GM21381 (cell line): ENCODE measurements around the gene ECPAS.
"Not testable (repeated sequence)": the region's sequence is repeated elsewhere in the genome, so short reads cannot be mapped to it uniquely, and the experiment has no call there.

Experiments used
- ATAC-seq: cut with Tn5 transposase; IDR thresholded peaks from one replicate; pipeline ENCODE4 v1.9.1; 2021; ENCODE audit warnings: mild to moderate bottlenecking, moderate library complexity; ENCODE audit not compliant: unreplicated experiment

Gene ECPAS

DNA sequence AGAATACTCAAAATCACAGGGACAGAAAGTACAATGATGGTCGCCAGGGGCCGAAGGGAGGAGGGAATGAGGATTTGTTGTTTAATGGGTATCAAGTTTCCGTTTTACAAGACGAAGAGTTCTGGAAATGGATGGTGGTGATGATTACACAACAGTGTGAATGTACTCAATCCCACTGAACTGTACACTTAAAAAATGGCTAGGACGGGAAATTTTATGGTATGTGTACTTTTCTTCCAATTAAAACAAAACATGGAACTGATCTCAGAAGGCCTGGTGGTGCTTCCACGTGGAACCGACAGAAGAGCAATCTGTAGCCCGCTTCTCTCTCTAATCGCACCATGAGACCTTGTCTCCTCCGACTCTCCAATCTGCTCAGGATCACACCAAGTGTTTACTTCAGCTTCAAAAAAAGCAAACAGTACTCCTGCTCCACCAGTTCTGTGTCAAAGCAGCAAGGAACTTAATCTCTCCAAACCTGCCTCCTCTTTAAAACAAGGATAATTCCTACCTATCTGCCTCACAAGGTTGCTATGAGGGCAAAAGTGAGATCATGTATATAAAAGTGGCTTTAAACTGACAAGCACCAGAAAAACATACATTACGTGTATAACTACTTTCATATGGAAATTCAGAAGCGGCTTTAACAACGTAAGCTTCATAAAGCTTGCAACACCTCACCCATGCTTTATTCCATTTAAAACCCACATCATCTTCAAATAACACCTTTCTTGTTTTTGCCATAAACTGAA, 2.1 kb downstream of the ECPAS start:
- ATAC-seq = no peak

DNA sequence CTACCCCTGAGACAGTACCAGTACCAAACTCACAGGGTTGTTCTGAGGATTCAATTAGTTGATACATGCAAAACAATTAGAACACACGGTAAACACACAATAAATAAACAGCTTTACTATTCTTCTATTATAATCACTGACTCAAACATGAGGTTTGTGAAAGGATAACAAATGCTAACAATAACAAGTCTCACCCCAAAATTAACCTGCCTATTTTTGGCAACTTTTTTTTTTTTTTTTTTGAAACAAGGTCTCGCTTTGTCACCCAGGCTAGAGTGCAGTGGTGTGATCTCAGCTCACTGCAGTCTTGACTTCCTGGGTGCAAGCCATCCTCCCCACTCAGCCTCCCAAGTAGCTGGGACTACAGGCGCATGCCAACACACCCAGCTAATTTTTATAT, 6.5 kb downstream of the ECPAS start:
- ATAC-seq = no peak

DNA sequence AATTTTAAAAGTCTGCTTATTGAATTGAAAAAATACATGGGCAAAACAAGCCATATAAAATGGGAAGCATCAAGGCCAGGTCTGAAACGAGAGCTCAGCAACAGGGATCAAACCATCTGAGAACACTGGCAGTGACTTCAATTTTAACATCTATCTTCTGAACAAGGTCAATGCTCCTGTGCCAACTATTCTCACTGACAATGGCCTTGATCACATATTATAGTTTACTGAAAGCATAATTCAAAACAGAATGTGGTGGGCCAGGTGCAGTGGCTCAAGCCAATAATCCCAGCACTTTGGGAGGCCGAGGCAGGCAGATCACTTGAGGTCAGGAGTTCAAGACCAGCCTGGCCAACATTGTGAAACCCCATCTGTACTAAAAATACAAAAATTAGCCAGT, 9.0 kb downstream of the ECPAS start:
- no peak for ATAC-seq

- no peak for ATAC-seq
These were observed 9.8 kb downstream of the ECPAS start for GRCh38 chr9:111474385-111474784.

- no peak for ATAC-seq
These were observed 16.3 kb downstream of the ECPAS start for GRCh38 chr9:111467778-111468367.

DNA sequence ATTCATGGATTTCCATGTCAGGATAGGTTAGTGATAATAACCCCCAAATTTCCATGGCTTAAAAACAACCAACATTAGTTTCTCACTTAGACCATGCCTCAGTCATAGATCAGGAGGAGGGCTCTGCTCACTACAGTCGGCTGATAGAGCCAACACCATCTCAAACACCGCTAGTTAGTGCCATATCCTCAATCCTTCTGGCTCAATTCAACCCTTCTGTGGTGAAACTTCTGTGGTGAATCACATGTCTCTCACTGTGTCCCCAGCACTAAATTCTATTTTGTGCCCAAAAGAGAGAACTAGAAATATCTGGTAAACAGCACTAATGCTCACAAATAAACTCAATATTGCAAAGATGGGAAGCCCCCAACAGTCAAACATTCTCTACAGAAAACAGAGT, 21.1 kb downstream of the ECPAS start:
- ATAC-seq = no peak

DNA sequence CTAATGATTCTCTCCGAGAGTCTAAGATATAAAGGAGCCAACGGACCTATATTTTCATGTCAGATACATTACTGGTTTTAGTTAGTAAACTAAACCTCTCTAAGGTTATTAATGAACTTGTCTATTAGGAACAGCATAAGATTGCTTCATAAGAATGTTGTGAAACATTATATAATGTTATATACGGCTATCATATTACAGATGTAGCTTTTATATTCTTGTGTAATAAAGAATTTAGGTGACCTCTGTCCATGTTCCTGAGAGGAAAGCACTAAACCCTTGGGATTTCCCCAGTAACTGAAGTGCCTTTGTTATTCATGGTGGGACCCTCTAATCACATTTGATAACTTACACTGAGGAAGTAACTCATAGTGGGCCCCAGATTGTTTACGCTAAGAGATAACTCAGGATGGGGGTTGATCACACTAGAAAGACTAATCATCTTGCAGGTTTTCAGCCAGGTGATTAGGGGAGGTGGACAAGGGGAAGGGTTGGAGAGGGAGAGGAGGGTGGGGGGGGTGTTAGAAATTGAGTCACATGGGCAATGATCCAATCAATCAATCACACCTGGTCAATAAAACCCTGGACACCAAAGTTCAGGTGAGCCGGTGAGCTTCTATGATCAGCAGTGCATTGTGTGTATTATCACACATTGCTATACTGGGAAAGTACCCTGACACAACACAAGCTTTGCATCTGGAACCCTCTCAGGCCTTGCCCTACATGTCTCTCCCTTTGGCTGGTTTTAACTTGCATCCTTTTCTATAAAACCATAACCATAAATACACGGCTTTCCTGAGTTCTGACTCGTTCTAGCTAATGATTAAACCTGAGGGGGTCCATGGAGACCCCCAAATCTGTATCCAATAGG, 25.8 kb downstream of the ECPAS start:
- no peak for ATAC-seq

- ATAC-seq = no peak
These were observed 27.7 kb downstream of the ECPAS start for GRCh38 chr9:111456529-111456928.

GRCh38 chr9:111455638-111456037, 28.5 kb downstream of the ECPAS start:
- no peak for ATAC-seq

GRCh38 chr9:111454751-111455150, 29.4 kb downstream of the ECPAS start:
- ATAC-seq = no peak

GRCh38 chr9:111451570-111451969, 32.6 kb downstream of the ECPAS start:
- no peak for ATAC-seq

DNA sequence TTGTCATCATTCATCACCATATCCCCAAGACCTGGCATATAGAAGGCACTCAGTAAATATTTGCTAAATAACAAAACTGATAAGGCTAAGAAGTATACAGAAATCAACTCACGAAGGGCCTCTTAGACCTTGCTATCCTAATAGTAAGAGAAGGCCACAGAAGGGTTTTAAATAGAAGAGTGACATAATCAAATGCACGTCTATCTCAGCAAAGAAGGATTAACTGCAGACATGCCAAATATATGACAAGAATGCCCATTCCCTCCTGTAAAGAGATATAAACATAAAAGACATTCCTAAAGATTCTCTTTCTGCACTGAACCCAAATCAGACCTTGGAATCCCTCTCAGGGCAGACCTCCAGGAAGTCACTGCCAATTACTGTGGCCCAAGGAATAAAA, 34.1 kb downstream of the ECPAS start:
- ATAC-seq = no peak

GRCh38 chr9:111449705-111450104, 34.5 kb downstream of the ECPAS start:
- ATAC-seq = no peak

- ATAC-seq = not testable (repeated sequence)
These were observed 38.4 kb downstream of the ECPAS start for GRCh38 chr9:111445799-111446198.

GRCh38 chr9:111443454-111443853, 40.7 kb downstream of the ECPAS start:
- ATAC-seq = no peak

DNA sequence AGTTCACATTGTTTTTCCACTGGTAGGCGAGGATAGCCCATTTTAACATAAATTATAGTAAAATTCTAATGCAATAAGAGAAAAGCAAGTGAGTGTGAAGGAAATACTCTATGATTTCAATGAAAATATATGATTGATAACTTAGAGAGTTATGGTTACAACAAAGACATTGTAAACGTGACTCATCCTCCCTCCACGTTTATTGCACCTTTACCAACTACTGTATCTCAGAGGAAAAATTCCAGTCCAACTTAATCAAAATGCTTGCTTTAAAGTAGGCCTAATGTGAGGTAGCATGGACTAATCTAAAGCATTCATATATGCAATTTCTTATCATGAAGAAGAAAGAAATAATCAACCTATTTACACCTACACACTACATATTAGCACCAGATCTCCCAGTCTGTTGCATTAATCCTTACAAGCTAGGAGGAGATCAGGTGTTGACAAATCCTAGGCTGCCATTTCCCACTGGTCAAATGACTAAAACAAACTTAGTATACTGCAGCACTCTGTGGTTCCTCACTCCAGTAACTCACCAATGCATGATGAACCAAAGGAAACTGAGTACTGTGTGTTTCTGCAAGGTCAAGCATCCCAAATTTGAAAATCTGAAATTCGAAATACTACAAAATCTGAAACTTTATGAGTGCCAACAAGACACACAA, 41.7 kb downstream of the ECPAS start:
- ATAC-seq = no peak

- no peak for ATAC-seq
These were observed 44.0 kb downstream of the ECPAS start for GRCh38 chr9:111440226-111440625.

- ATAC-seq = no peak
These were observed 45.5 kb downstream of the ECPAS start for GRCh38 chr9:111438541-111439235.

DNA sequence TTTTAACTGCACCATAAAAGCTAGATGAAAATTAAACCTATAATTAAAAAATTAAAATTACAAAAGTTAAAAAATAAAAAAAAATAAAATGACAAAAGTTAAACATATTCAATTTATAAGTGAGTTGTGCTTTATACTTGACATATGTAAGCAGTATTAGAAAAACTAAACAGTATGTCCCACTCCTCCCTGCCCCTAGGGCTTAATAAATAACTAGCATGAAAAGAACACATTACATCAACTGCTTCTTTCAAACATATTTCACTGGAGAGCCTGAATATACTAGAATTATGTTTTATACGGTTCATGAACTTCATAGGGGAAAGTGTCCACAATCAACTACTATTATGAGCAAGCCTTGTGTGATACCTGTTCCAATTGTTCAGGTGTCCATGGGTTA, 47.6 kb downstream of the ECPAS start:
- ATAC-seq = no peak

GRCh38 chr9:111433082-111433481, 51.1 kb downstream of the ECPAS start:
- ATAC-seq = no peak

DNA sequence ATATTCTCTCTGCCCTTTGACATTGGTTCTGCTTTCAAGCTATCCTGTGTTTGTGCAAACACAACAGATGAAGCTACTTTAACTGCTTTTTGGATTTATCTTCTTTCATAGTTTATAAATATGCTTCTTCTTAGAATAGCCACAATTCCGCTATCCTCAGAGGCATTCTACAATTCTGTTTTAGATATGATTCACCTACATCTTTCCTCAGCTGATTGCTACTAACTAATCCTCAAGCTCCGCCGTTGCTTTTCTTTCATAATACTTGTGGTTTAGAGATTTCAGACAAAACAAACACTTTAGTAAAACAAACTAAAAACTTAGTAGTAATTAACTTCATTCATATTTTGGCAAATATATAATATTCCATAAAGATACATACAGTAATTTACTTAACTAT, 52.5 kb downstream of the ECPAS start:
- ATAC-seq = no peak
